A549 treated with RU486 at 1 μM for 4 hours (cell line): ENCODE measurements around the gene PDLIM3. TPM values are rescaled to one million over a fixed set of nuclear protein-coding genes. Genes with fewer than 3 reads are reported as not detected.

Source experiments
- total RNA-seq: library from RNA; stranded (reverse); fragments of 200-300 nt; extraction: Qiagen RNA extraction; gene quantifications from 5 replicates; pipeline ENCODE4 v1.2.3, GENCODE V29; 2022; ENCODE audit warnings: low read depth

PDLIM3 gene, protein sequence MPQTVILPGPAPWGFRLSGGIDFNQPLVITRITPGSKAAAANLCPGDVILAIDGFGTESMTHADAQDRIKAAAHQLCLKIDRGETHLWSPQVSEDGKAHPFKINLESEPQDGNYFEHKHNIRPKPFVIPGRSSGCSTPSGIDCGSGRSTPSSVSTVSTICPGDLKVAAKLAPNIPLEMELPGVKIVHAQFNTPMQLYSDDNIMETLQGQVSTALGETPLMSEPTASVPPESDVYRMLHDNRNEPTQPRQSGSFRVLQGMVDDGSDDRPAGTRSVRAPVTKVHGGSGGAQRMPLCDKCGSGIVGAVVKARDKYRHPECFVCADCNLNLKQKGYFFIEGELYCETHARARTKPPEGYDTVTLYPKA
- 0.08 to 0.24 TPM (median 0.18 TPM) in 5 replicates for total RNA-seq

DNA sequence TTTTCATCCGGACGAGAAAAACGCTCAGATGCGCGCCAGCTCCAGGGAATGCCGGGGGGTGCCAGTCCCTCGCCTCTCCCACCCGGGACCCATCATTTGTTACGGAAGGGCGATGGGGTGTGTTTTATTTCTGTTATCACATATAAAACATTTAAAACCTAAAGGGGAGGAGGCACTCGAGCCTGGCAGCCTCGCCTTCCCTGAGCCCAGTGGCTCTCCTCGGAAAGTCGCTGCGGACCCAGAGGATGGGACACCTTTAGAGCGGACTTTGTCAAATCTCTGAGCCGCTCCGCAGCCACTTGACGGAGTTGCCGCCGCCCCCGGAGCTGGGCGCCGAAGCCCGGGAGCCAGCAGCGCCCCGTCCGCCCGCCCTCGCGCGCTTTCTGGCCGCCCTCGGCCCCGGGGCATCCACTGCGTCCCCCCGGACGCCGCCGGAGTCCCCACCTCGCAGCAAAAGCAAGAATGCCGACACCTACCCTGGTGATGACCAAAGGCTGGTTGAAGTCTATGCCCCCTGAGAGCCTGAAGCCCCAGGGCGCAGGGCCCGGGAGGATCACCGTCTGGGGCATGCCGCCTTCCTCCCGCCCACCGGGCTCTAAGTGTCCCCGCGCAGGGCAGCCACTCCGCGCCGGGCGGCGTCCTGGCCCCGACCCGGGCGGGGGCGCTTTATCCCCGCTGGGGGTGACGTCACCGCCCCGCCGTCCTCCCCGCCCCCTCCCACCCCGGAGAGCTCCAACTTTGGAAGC is at the start of gene PDLIM3:
PDLIM3 (minus strand) TSS at position 642 of the 746 bp plus-strand sequence; CDS start at position 569, 73 bp downstream.

DNA sequence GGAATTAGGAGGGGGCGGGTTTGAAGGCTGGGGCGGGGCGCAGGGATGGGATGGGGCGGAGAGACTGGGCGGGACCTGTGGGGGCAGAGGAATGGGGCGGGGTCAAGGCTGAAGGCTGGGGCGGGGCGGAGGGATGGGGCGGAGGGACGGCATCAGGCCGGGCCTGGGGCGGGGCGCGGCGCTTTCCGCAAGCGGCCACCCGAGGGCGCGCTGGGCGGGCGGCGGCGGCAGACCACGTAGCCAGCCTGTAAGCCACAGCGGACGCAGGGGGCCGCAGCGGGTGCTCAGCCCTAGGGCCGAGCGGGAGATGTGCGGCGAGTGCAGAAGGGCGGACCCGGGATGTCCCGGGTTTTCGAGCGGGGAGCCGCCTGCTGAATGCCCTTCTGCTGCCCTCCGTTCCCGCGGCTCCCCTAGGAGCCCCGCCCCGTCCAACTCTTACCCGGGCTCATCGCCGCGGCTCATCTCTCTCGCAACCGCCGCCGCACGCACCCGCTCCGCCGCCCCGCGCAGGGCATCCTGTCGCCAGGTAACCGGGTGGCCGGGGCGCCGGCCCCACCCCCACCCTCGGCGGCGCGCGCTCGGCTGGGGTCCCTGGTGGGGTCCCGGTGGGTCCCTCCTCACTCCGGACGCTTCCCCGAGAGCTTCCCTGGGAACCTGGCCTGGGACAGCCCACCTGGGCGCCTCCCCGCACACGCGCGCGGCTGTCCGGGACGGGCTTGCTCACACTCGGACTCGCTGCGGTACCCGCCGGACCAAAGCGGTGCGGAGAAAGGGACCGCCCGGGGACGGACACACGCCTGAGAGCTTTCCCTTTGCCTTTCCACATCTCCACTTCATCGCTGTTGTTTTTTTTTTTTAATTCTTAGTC is 63.8 kb downstream of the PDLIM3 start, which contains the start of gene CCDC110:
CCDC110 (minus strand) TSS at position 499 of the 868 bp plus-strand sequence; CDS start at position 449, 50 bp downstream.

Other genes starting within 250 kb of the PDLIM3 start
- gene LRP2BP, start 139.6 kb downstream of the PDLIM3 start, total RNA-seq = 0.05 to 0.31 TPM (median 0.10 TPM) in 5 replicates
- 2.6 to 4.4 TPM (median 3.4 TPM) in 5 replicates for gene ANKRD37, start 138.7 kb downstream of the PDLIM3 start, total RNA-seq
- 11.1 to 17.2 TPM (median 14.6 TPM) in 5 replicates for gene UFSP2, start 109.5 kb downstream of the PDLIM3 start, total RNA-seq
- not detected in 5 replicates for gene CCDC110, start 63.8 kb downstream of the PDLIM3 start, total RNA-seq